ENCODE measurements around the gene ENAM. TPM values are rescaled to one million over a fixed set of nuclear protein-coding genes. Genes with fewer than 3 reads are reported as not detected.
"Not testable (repeated sequence)": the region's sequence is repeated elsewhere in the genome, so short reads cannot be mapped to it uniquely, and the experiment has no call there.

Gene ENAM
- total and polyA plus RNA-seq, 2 donors (not counting 1 experiment from before 2014, with no cell fraction given), result 0.50 to 0.58 TPM

GRCh38 chr4:70681704-70682103, 53.2 kb downstream of the ENAM start:
- no peak overlapping the region for H2AFZ ChIP-seq (ENCODE audit: low read length)
- no peaks in the 10 kb centered on the region for H3K9me3 ChIP-seq (ENCODE audit: control insufficient read depth, insufficient read depth, low read depth, low read length)
- no peak overlapping the region for H3K27ac ChIP-seq (ENCODE audit: insufficient read depth, low read length)
- no peak overlapping the region for H3K9ac ChIP-seq (ENCODE audit: insufficient read depth, low read length)
- TF ChIP-seq EZH2 (IDR thresholded peaks at IDR 0.05; ENCODE audit: low read length, missing control alignments), result no peak
- no peak for TF ChIP-seq CTCF (conservative IDR thresholded peaks at IDR 0.05 in 1 of 2, IDR thresholded peaks at IDR 0.05 in 1 of 2; ENCODE audit: low read depth in 1 of 2, low read length in 2 of 2)
- no peaks in the 10 kb centered on the region for H4K20me1 ChIP-seq (ENCODE audit: control insufficient read depth, extremely low read depth, insufficient read depth, low read length)
- no peaks in the 10 kb centered on the region for H3K36me3 ChIP-seq (ENCODE audit: control insufficient read depth, insufficient read depth, low read length)
- H3K27me3 ChIP-seq (ENCODE audit: control insufficient read depth, insufficient read depth, low read length), result no peaks in the 10 kb centered on the region
- no peak overlapping the region for H3K4me2 ChIP-seq (ENCODE audit: extremely low read depth, insufficient read depth, low read length)
- peaks cover 2% of the 10 kb centered on the region for H3K4me1 ChIP-seq (ENCODE audit: control insufficient read depth, extremely low read depth, insufficient read depth, low read length)
- no peaks in the 10 kb centered on the region for H3K79me2 ChIP-seq (ENCODE audit: control insufficient read depth, insufficient read depth, low read length)
- DNase-seq (ENCODE audit: low read depth in 2 of 2), result no peak
- no peak overlapping the region for H3K4me3 ChIP-seq (replicated peaks in 1 of 4; ENCODE audit: control extremely low read depth in 1 of 4, insufficient read depth in 1 of 4, low read depth in 3 of 4, low read length in 4 of 4)

- not testable (repeated sequence) for H3K36me3 ChIP-seq (ENCODE audit: control insufficient read depth, insufficient read depth, low read length); DNase-seq (ENCODE audit: low read depth in 2 of 2); H3K27ac ChIP-seq (ENCODE audit: insufficient read depth, low read length); H3K4me1 ChIP-seq (ENCODE audit: control insufficient read depth, extremely low read depth, insufficient read depth, low read length); H3K4me2 ChIP-seq (ENCODE audit: extremely low read depth, insufficient read depth, low read length); H3K9ac ChIP-seq (ENCODE audit: insufficient read depth, low read length); H3K4me3 ChIP-seq (replicated peaks in 1 of 4; ENCODE audit: control extremely low read depth in 1 of 4, insufficient read depth in 1 of 4, low read depth in 3 of 4, low read length in 4 of 4); H3K27me3 ChIP-seq (ENCODE audit: control insufficient read depth, insufficient read depth, low read length); H3K79me2 ChIP-seq (ENCODE audit: control insufficient read depth, insufficient read depth, low read length); H3K9me3 ChIP-seq (ENCODE audit: control insufficient read depth, insufficient read depth, low read depth, low read length); H4K20me1 ChIP-seq (ENCODE audit: control insufficient read depth, extremely low read depth, insufficient read depth, low read length); H2AFZ ChIP-seq (ENCODE audit: low read length)
Observed at GRCh38 chr4:70682142-70682541, 53.6 kb downstream of the ENAM start.

GRCh38 chr4:70687392-70687791, 58.8 kb downstream of the ENAM start:
- Histone ChIP-seq H3K27ac (ENCODE audit: insufficient read depth, low read length) (peak overlapping the region; percentile 86), H3K4me2 (ENCODE audit: extremely low read depth, insufficient read depth, low read length) (peak overlapping the region; percentile 97), H3K27me3 (ENCODE audit: control insufficient read depth, insufficient read depth, low read length) (no peaks in the 10 kb centered on the region), H3K9ac (ENCODE audit: insufficient read depth, low read length) (peak overlapping the region; percentile 72), H3K36me3 (ENCODE audit: control insufficient read depth, insufficient read depth, low read length) (no peaks in the 10 kb centered on the region), H3K4me3 (replicated peaks in 1 of 4; ENCODE audit: control extremely low read depth in 1 of 4, insufficient read depth in 1 of 4, low read depth in 3 of 4, low read length in 4 of 4) (peak overlapping the region; percentile 46 to 93 (median 74)), H3K79me2 (ENCODE audit: control insufficient read depth, insufficient read depth, low read length) (peaks cover 37% of the 10 kb centered on the region), H4K20me1 (ENCODE audit: control insufficient read depth, extremely low read depth, insufficient read depth, low read length) (no peaks in the 10 kb centered on the region), H3K9me3 (ENCODE audit: control insufficient read depth, insufficient read depth, low read depth, low read length) (no peaks in the 10 kb centered on the region), H3K4me1 (ENCODE audit: control insufficient read depth, extremely low read depth, insufficient read depth, low read length) (peaks cover 8% of the 10 kb centered on the region), H2AFZ (ENCODE audit: low read length) (peak overlapping the region; percentile 94)
- TF ChIP-seq EZH2 (IDR thresholded peaks at IDR 0.05; ENCODE audit: low read length, missing control alignments) (no peak), CTCF (conservative IDR thresholded peaks at IDR 0.05 in 1 of 2, IDR thresholded peaks at IDR 0.05 in 1 of 2; ENCODE audit: low read depth in 1 of 2, low read length in 2 of 2) (no peak)
- DNase-seq (ENCODE audit: low read depth in 2 of 2), result no peak
